Small intestine (tissue), 7 donors: ENCODE data around the gene FER1L5. TPM values are rescaled to one million over a fixed set of nuclear protein-coding genes. Genes with fewer than 3 reads are reported as not detected.

Experiments
- DNase-seq, 2 donors: peaks; one replicate each; pipeline versions ENCODE4 v3.0.0 to v3.0.0-alpha.2; 2013
- FAIRE-seq: peaks from 2 replicates; lab custom pipeline; 2012; peaks lifted over from hg19 to GRCh38; lab: Jason Lieb, UNC
- H3K27ac ChIP-seq, 3 donors: one replicate each; pipeline ENCODE4 v1.5.1; 2013; ENCODE audit warnings: low read length in 2 of 3, mild to moderate bottlenecking in 2 of 3, control low read depth in 1 of 3, inconsistent platforms in 1 of 3, low read depth in 1 of 3, moderate library complexity in 1 of 3
- H3K27me3 ChIP-seq, 3 donors: one replicate each; pipeline ENCODE4 v1.6.1; 2013; ENCODE audit warnings: low read length in 3 of 3, inconsistent platforms in 1 of 3; ENCODE audit not compliant: control insufficient read depth in 3 of 3, insufficient read depth in 3 of 3
- H3K36me3 ChIP-seq, 3 donors: one replicate each; pipeline ENCODE4 v1.6.1; 2013; ENCODE audit warnings: low read length in 3 of 3, inconsistent platforms in 1 of 3, low read depth in 1 of 3, mild to moderate bottlenecking in 1 of 3, moderate library complexity in 1 of 3; ENCODE audit not compliant: control insufficient read depth in 3 of 3, insufficient read depth in 2 of 3
- H3K4me1 ChIP-seq, 3 donors: one replicate each; pipeline ENCODE4 v1.6.1; 2013; ENCODE audit warnings: low read length in 2 of 3, inconsistent platforms in 1 of 3, low read depth in 1 of 3, mild to moderate bottlenecking in 1 of 3, moderate library complexity in 1 of 3; ENCODE audit not compliant: control insufficient read depth in 3 of 3, insufficient read depth in 2 of 3
- H3K4me3 ChIP-seq, 3 donors: one replicate each; pipeline ENCODE4 v1.5.1; 2013; ENCODE audit warnings: low read length in 3 of 3, control low read depth in 1 of 3, inconsistent platforms in 1 of 3, low read depth in 1 of 3, mild to moderate bottlenecking in 1 of 3, moderate library complexity in 1 of 3
- H3K9me3 ChIP-seq, 2 donors: one replicate each; pipeline ENCODE4 v1.6.1; 2013; ENCODE audit warnings: low read depth in 1 of 2, low read length in 1 of 2; ENCODE audit not compliant: control insufficient read depth in 2 of 2, insufficient read depth in 1 of 2
- WGBS, 3 donors: extraction: QIAGEN DNeasy Blood & Tissue Kit; methylation state at CpG; one replicate each; pipeline ENCODE4 v1.1.7; 2013; 5-methylcytosine and 5-hydroxymethylcytosine counted together
- polyA plus RNA-seq, 4 donors: library from polyadenylated mRNA; stranded (reverse) in 3 of 4; unstranded in 1 of 4; fragments of 200-250 nt in 3 of 4; fragments of 120-200 nt in 1 of 4; gene quantifications; one replicate each; pipeline versions ENCODE4 v1.2.1 to v1.2.3, GENCODE V29; 2013
- donor health status: healthy with polysubstance abuse.
- donor health status: control.
- donor health status: control.
- donor health status: Bipolar disorder and iron deficiency.
- donor health status: healthy.

Gene FER1L5
- polyA plus RNA-seq, 4 donors: 0.09 to 1.2 TPM; not detected in 2

DNA sequence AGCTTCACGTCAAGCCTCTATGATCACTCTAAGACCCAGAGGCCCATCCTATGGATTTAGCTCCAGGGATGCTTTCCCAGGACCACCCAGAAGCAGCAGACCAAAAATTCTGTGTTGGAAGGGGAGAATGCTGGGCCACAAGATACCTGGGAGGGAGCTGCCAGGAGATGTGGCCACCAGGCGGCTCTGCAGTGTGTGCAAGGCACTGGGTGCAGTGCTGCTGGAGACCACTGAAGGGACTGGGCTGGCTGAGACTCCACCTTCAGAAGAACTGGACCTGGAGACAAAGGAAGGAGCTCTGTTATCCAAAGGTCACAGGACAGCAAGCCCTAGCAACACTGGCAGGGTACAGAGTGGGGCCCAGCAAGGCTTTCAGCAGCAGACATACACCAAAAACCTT lies 38.5 kb upstream of the FER1L5 start:
- peaks cover 0 to 11% (median 0%) of the 10 kb centered on the region in 3 donors for H3K4me1 ChIP-seq
- DNase-seq (no peak), FAIRE-seq (no peak)
- H3K27ac ChIP-seq: no peak overlapping the region
- H3K27me3 ChIP-seq: no peaks in the 10 kb centered on the region
- H3K9me3 ChIP-seq: no peaks in the 10 kb centered on the region
- no peak overlapping the region for H3K4me3 ChIP-seq
- peaks cover 29 to 68% (median 57%) of the 10 kb centered on the region in 3 donors for H3K36me3 ChIP-seq
- WGBS, 3 donors: 92 to 98% (median 94%) methylated on average over 2 of the region's 2 CpGs

GRCh38 chr2:96608469-96609455 lies 33.8 kb upstream of the FER1L5 start:
- H3K9me3 ChIP-seq: no peaks in the 10 kb centered on the region
- peaks cover 43 to 72% (median 61%) of the 10 kb centered on the region in 3 donors for H3K36me3 ChIP-seq
- DNase-seq (no peak), FAIRE-seq (no peak)
- WGBS, 3 donors: 88 to 93% (median 89%) methylated on average over 13 of the region's 13 CpGs
- H3K4me3 ChIP-seq: no peak overlapping the region
- H3K27ac ChIP-seq: no peak overlapping the region
- no peaks in the 10 kb centered on the region for H3K4me1 ChIP-seq
- no peaks in the 10 kb centered on the region for H3K27me3 ChIP-seq

- Histone ChIP-seq H3K36me3 (peaks cover 15 to 57% (median 17%) of the 10 kb centered on the region in 3 donors), H3K4me3 (no peak overlapping the region), H3K4me1 (no peaks in the 10 kb centered on the region), H3K9me3 (no peaks in the 10 kb centered on the region), H3K27me3 (no peaks in the 10 kb centered on the region), H3K27ac (no peak overlapping the region)
- WGBS, 3 donors: 92 to 98% (median 94%) methylated on average over 1 of the region's 1 CpG
- no peak for FAIRE-seq
- DNase-seq: no peak
These were observed 26.4 kb upstream of the FER1L5 start for GRCh38 chr2:96616128-96616527.

GRCh38 chr2:96616535-96616934 lies 26.0 kb upstream of the FER1L5 start:
- 88 to 93% (median 90%) methylated on average over 6 of the region's 6 CpGs for WGBS, 3 donors
- Histone ChIP-seq H3K36me3 (peaks cover 15 to 56% (median 17%) of the 10 kb centered on the region in 3 donors), H3K4me3 (no peak overlapping the region), H3K27me3 (no peaks in the 10 kb centered on the region), H3K27ac (peak overlapping the region in 1 of 3 donors; percentile 22), H3K9me3 (no peaks in the 10 kb centered on the region), H3K4me1 (peaks cover 0 to under 1% (median 0%) of the 10 kb centered on the region in 3 donors)
- FAIRE-seq (no peak), DNase-seq (no peak)

GRCh38 chr2:96617012-96617411 lies 25.6 kb upstream of the FER1L5 start:
- Histone ChIP-seq H3K27me3 (no peaks in the 10 kb centered on the region), H3K9me3 (no peaks in the 10 kb centered on the region), H3K4me3 (no peak overlapping the region), H3K36me3 (peaks cover 13 to 57% (median 17%) of the 10 kb centered on the region in 3 donors), H3K4me1 (peaks cover 0 to 3% (median 0%) of the 10 kb centered on the region in 3 donors), H3K27ac (peak overlapping the region in 1 of 3 donors; percentile 22)
- FAIRE-seq: no peak
- 91 to 98% (median 95%) methylated on average over 4 of the region's 4 CpGs for WGBS, 3 donors
- DNase-seq: no peak

GRCh38 chr2:96618596-96619283 lies 23.8 kb upstream of the FER1L5 start:
- 80 to 90% (median 84%) methylated on average over 8 of the region's 8 CpGs for WGBS, 3 donors
- peaks cover 7 to 49% (median 8%) of the 10 kb centered on the region in 3 donors for H3K36me3 ChIP-seq
- no peaks in the 10 kb centered on the region for H3K27me3 ChIP-seq
- H3K4me3 ChIP-seq: no peak overlapping the region
- FAIRE-seq (no peak), DNase-seq (no peak)
- no peaks in the 10 kb centered on the region for H3K9me3 ChIP-seq
- peaks cover 0 to 12% (median 6%) of the 10 kb centered on the region in 3 donors for H3K4me1 ChIP-seq
- no peak overlapping the region for H3K27ac ChIP-seq

- H3K27me3 ChIP-seq: no peaks in the 10 kb centered on the region
- no peak for FAIRE-seq
- peak overlapping the region in 1 of 3 donors; percentile 26 for H3K27ac ChIP-seq
- WGBS, 3 donors: 82 to 92% (median 87%) methylated on average over 3 of the region's 3 CpGs
- peak; percentile 54 to 63 for DNase-seq
- H3K4me1 ChIP-seq: peaks cover 5 to 12% (median 6%) of the 10 kb centered on the region in 3 donors
- peaks cover 7 to 33% (median 8%) of the 10 kb centered on the region in 3 donors for H3K36me3 ChIP-seq
- H3K4me3 ChIP-seq: no peak overlapping the region
- no peaks in the 10 kb centered on the region for H3K9me3 ChIP-seq
These were observed 20.0 kb upstream of the FER1L5 start for GRCh38 chr2:96622544-96622943.

DNA sequence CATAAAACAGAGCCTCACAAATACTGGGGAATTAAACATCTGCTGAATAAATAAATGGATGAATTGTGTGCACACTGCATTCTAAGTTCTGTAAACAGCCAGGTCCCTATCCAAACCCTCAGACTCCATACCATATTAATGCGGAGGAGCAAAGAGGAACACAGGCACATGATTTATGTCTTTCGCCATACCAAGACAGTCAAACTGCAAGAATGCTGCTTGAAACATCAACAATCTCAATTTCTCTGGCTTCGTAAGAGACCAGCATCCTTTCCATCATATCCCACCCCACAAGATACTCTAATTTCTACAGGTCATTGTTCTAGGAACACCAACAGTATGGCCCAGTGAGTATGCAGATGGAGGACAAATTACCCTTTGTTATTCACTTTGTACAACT lies 19.4 kb upstream of the FER1L5 start:
- Histone ChIP-seq H3K27me3 (no peaks in the 10 kb centered on the region), H3K36me3 (peaks cover 8 to 28% (median 9%) of the 10 kb centered on the region in 3 donors), H3K27ac (peak overlapping the region in 1 of 3 donors; percentile 26), H3K4me1 (peaks cover 5 to 12% (median 6%) of the 10 kb centered on the region in 3 donors), H3K4me3 (no peak overlapping the region), H3K9me3 (no peaks in the 10 kb centered on the region)
- 87 to 97% (median 93%) methylated on average over 3 of the region's 3 CpGs for WGBS, 3 donors
- DNase-seq: no peak
- FAIRE-seq: no peak
